ENCODE results near the gene AIF1L. TPM values are rescaled to one million over a fixed set of nuclear protein-coding genes. Genes with fewer than 3 reads are reported as not detected.

The AIF1L gene
- total RNA-seq, 2 donors from 2014 or later, result 22.0 to 31.1 TPM

- ATAC-seq, result no peak
- DNase-seq, result no peak
- intact Hi-C loops (cut with DNase I), result no loop called here
Measured at GRCh38 chr9:131072107-131072870, 24.0 kb upstream of the AIF1L start.

DNA sequence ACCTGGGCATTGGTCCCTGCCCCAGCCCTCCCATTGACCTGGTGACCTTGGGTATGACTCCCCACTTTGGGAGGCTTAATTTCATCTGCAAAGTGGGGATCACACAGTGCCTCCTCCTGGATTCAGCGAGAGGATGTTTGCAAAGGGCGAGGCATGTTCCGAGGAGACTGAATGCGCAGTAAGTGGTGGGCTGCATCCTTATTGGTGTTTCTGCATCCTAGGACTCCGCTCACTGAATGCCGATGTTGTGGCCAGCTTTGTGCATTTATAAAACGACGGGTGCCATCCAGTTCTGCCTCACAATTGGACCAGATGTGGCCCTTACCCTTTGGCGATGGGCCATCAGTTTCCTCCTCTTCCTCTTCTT lies 23.5 kb upstream of the AIF1L start:
- DNase-seq (no peak), ATAC-seq (no peak)
- intact Hi-C loops (cut with DNase I), result no loop called here

DNA sequence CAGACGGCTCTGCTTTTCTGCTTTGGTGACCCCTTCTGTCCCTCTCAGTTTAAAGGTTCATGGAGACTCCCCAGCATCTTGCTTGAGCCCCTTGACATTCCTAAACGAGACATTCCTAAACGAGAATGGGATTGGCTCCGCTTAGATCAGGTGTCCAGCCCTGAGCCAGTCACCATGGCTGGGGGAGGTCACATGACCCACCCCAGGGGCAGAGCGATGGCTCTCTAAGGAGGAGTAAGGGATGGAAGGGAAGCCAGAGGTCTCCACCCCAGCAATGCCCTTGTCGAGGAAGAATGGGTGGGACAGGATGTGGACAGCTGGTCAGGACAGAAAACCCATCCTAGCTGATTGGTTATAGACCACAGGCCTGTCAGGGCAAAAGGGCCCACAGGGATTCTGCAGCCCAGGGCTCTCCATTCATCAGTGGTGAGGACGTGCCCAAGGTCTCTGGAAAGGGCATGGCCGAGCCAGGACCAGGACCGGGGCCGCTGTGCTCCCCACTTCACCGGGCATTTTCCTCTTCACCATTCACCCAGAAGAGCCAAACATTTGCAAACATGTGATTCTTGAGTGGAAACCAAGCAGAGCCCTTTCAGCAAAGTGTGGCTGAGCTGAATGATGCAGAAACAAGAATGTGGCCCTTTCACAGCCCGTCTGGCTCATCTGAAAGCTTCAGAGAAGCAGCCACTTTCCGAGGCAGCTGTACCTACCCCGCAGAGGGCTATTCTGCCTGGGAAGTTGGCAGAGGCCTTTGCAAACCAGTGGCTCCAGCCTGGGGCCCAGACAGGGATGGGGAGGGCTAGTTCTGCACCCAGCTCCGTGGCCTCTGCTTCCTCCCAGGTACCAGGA lies 19.8 kb upstream of the AIF1L start:
- DNase-seq (no peak), ATAC-seq (no peak)
- intact Hi-C loops (cut with DNase I), result no loop called here

DNA sequence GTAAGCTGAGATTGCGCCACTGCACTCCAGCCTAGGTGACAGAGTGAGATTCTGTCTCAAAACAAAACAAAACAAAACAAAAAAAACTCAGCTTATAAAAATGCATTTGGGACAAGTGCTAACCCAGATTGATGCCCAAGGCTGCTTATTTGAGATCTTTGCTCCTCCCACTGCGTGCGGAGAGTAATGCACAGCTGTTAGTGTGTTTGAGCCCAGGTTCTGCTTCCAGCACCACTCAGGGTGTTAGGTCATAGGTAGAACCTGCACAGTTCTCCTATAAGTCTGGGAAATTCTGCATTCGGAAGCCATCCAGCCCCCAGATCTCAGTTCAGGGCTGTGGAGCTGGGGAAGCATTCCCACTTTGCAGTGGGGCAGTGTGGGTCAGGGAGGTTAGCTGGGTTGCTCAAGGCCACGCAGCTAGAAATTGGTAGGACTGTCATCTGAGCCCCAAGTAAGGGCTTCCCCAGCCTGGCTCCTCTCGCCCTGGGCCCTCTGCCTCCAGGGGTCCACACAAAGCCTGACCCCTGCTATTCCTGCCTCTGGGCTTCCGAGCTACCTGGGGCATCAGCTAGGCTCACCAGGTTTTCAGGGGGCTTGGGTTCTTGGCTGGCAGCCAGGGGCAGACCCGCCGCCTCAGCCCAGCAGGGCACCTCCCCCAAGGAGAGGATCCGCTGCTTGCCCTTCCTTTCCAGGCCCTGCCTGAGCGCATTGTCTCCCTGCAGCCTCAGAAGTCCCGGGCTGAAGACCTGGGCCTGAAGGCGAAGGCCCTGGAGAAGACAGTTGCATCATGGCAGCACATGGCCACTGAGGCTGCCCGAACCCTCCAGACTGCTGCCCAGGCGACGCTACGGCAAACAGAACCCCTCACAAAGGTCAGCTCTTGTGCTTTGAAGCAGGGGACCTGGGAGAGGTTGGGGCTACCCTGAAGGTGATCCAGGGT lies 17.6 kb upstream of the AIF1L start:
- no peak for ATAC-seq
- no peak for DNase-seq
- intact Hi-C loops (cut with DNase I), result no loop called here

GRCh38 chr9:131080589-131080988 lies 15.7 kb upstream of the AIF1L start:
- intact Hi-C loops (cut with DNase I), result no loop called here
- DNase-seq (no peak), ATAC-seq (no peak)

DNA sequence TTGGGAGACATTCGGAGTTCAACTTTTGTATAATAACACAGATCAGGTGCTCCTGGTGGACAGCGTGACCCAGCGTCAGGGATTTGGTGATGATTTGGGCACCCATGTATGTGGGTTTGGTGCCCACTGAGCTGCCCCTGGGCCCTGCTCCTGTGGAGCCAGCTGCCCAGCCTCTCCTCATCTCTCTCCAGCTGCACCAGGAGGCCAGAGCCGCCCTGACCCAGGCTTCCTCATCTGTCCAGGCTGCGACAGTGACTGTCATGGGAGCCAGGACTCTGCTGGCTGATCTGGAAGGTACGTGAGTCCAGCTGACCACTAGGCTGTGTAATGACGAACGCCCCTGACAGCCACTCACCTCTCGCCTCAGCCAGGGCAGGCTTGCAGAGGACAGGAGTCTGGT lies 14.5 kb upstream of the AIF1L start:
- intact Hi-C loops (cut with DNase I), result no loop called here
- no peak for ATAC-seq
- DNase-seq, result no peak

GRCh38 chr9:131082774-131083512 lies 13.4 kb upstream of the AIF1L start:
- ATAC-seq, result no peak
- intact Hi-C loops (cut with DNase I), result no loop called here
- no peak for DNase-seq

DNA sequence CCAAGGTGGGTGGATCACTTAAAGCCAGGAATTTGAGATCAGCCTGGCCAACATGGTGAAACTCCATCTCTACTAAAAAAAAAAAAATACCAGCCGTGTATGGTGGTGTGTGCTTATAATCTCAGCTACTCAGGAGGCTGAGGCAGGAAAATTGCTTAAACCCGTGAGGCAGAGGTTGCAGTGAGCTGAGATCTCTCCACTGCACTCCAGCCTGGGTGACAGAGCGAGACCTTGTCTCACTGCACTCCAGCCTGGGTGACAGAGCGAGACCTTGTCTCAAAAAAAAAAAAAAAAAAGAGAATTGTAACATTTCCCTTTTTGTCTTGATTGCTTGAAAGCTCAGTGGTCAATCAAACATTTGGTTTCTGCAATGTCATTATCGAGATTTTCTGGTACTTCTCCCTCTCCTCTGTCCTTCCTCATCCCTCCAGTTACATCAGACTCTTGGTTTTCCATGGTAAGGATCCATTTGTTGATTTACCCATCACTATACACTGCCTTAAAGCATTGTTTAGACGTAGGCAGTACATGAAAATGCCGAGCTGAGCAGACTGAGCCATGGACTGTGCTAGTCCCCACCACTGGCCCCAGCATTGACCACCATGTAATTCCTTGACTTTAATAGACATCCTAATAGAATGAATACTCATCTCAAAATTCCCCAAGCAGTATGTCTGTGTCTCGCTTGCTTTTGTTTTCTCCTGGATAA lies 11.5 kb upstream of the AIF1L start:
- ATAC-seq, result no peak
- intact Hi-C loops (cut with DNase I), result no loop called here

DNA sequence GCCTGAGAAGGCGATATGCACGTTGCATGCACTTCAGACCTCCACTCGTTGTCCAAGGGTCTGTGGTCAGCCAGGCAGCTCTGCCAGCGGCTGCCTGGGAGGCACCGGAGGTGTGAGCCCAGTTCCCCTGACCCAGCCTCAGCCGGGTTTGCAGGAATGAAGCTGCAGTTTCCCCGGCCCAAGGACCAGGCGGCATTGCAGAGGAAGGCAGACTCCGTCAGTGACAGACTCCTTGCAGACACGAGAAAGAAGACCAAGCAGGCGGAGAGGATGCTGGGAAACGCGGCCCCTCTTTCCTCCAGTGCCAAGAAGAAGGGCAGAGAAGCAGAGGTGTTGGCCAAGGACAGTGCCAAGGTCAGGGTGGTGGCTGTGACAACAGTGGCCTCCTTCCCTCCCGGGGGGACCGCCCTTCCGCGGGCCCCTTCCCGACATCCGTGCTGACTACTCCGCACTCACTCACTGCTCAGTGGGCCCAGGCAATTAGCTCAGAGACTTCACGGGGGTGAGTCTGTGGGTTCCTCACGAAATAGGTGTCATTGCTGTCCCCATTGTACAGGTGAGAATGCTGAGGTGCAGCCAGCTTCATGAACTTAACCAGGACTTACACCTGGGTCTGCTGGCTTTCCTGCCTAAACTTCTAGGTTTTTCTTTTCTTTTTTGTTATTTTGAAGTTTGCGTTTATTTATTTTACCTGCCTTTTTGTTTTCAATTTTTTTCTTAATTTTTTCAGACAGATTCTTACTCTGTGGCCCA lies 10.8 kb upstream of the AIF1L start:
- no peak for DNase-seq
- no peak for ATAC-seq
- intact Hi-C loops (cut with DNase I), result no loop called here

More for the DNA sequence above, 11.5 kb upstream of the AIF1L start:
- no peak for DNase-seq

DNA sequence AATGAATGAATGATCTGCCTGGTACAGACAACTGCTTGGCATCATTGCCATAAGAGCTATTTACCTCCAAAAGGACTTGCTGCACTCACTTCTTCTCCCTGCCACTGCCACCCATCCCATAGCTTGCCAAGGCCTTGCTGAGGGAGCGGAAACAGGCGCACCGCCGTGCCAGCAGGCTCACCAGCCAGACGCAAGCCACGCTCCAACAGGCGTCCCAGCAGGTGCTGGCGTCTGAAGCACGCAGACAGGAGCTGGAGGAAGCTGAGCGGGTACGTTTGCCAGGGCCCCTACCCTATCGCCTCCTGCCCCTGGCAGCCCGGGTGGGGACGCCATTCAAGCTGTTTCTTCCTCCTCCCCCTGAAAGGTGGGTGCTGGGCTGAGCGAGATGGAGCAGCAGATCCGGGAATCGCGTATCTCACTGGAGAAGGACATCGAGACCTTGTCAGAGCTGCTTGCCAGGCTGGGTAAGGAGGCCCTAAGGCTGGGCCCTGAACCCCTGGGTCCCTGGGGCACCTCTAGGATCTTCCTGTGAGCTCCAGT lies 8.9 kb upstream of the AIF1L start:
- DNase-seq (no peak), ATAC-seq (no peak)
- intact Hi-C loops (cut with DNase I), result no loop called here

- ATAC-seq, result no peak
- DNase-seq, result no peak
- intact Hi-C loops (cut with DNase I), result no loop called here
Measured at GRCh38 chr9:131090025-131090787, 6.1 kb upstream of the AIF1L start.

GRCh38 chr9:131091352-131091992 lies 4.9 kb upstream of the AIF1L start:
- DNase-seq (no peak), ATAC-seq (no peak)
- intact Hi-C loops (cut with DNase I), result no loop called here

DNA sequence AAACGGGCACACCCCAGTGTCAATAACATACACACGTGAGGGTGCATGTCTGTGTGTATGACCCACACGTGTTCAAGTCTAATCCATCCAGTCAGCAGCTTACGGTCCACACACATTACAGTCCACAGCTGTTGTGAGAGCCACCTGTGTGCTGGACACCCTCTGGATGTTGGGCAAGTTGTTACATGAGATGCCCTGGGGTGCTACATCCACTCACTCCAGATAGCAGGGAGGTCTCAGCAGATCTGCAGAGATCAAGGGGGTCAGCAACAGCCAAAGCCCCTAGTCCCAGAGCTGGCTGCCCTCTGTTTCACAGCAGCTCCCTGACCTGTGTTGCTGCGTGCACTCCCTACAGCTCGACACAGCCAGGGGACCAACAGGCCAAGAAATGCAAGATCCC lies 4.3 kb upstream of the AIF1L start:
- intact Hi-C loops (cut with DNase I), result no loop called here
- DNase-seq, result no peak

DNA sequence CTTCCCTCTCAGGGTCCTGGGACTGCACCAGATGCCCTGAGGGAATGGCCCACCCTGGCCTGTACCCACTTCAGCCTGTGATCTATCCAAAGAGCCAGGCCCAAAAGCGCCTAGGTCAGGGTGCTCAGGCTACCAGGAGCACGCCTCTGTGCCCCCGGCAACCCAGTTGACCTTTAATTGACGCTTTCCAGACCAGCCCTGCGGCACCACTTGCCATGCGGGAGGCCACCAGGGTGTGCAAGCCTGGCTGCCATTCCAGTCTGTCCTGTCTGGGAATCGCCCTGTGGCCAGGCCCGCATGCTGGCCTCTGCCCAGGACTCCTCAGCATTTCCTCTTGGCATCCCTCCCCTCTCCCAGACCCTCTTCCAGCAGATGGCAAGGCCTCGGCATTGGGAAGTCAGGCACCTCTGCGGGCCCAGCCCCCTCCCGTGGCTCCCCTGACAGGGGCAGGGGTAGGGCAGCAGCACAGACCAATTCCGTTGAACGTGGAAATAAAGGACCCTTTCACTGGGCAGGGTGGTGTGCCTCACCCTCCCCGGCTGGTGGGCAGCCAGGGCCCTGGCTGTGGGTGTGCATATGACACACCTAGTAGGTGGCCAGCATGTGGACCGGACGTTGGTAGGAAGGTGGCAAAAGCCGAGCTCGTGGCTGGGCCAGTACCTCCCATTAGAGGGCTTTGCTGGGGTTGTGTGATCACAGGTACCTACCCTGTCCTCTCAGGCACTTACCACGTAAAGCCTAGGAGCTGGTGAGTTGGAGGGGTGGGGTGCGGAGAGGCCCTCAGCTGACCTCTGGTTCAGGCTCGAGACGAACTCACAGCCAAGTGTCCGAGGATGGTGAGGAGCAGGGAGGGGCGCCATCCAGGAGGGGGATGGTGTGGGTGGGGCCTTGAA lies 3.5 kb upstream of the AIF1L start:
- no peak for ATAC-seq
- intact Hi-C loops (cut with DNase I), result no loop called here
- no peak for DNase-seq

More for the DNA sequence above, 4.3 kb upstream of the AIF1L start:
- ATAC-seq, result no peak

DNA sequence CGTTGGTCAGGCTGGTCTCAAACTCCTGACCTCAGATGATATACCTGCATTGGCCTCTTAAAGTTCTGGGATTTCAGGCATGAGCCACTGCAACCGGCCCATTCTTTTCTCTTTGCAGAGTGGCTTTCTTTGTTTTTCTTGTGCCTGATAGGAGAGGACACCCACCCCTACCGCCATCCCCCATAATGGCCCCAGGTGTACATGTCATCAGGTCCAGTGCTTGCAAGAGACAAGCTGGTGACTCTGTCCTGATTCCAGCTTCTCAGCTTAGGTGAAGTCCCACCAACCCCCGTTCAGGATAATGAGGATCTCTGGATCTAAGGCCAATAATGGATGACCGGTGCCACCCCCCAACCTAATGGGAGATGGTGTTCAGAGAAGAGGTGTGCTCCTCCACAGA lies 2.3 kb upstream of the AIF1L start:
- intact Hi-C loops (cut with DNase I), result no loop called here
- ATAC-seq (no peak), DNase-seq (no peak)
